ENCODE results near the gene EVL. TPM values are rescaled to one million over a fixed set of nuclear protein-coding genes. Genes with fewer than 3 reads are reported as not detected.

Gene EVL
- polyA plus RNA-seq, 2 of the 4 experiments (the other 2 are of a cell fraction): 14.8 to 32.9 TPM

DNA sequence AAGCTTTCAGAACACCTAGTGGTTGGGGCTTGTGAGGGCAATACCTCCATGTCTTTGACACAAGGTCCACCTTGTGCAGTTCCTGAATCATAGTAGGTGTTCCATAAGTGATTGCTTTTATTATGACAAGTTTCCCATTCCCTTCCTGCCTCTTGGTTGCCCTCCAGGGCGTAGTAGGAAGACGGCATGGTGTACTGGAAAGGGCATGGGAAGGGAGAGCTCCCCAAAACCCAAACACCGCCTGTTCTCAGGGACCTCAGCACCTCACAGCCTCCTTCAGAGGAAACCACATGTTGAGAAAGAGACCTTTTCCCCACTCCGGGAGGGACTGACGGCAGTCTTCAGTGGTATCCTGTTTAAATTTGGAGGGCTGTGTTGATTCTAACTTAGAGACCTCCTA, 21.1 kb downstream of the EVL start (continued):
- TF ChIP-seq, protein P1, sequence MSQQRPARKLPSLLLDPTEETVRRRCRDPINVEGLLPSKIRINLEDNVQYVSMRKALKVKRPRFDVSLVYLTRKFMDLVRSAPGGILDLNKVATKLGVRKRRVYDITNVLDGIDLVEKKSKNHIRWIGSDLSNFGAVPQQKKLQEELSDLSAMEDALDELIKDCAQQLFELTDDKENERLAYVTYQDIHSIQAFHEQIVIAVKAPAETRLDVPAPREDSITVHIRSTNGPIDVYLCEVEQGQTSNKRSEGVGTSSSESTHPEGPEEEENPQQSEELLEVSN (IDR thresholded peaks at IDR 0.05; ENCODE audit: borderline replicate concordance, low read depth): no peak
- TF ChIP-seq KDM5A (IDR thresholded peaks at IDR 0.05) (no peak), RARB (CRISPR knock-in tag; IDR thresholded peaks at IDR 0.05) (no peak), HES2 (IDR thresholded peaks at IDR 0.05) (no peak), BHLHE40 (IDR thresholded peaks at IDR 0.05; ENCODE audit: low read depth, low read length) (no peak), EP300 (IDR thresholded peaks at IDR 0.05) (no peak)
- TF ChIP-seq, protein P2, sequence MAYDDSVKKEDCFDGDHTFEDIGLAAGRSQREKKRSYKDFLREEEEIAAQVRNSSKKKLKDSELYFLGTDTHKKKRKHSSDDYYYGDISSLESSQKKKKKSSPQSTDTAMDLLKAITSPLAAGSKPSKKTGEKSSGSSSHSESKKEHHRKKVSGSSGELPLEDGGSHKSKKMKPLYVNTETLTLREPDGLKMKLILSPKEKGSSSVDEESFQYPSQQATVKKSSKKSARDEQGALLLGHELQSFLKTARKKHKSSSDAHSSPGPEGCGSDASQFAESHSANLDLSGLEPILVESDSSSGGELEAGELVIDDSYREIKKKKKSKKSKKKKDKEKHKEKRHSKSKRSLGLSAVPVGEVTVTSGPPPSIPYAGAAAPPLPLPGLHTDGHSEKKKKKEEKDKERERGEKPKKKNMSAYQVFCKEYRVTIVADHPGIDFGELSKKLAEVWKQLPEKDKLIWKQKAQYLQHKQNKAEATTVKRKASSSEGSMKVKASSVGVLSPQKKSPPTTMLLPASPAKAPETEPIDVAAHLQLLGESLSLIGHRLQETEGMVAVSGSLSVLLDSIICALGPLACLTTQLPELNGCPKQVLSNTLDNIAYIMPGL (CRISPR knock-in tag; IDR thresholded peaks at IDR 0.05; ENCODE audit: borderline replicate concordance): no peak
- TF ChIP-seq, protein P3, sequence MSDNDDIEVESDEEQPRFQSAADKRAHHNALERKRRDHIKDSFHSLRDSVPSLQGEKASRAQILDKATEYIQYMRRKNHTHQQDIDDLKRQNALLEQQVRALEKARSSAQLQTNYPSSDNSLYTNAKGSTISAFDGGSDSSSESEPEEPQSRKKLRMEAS (IDR thresholded peaks at IDR 0.05): no peak

- Histone ChIP-seq H3K4me1 (no peaks in the 10 kb centered on the region), H3K27ac (no peak overlapping the region), H3K9me3 (no peaks in the 10 kb centered on the region), H3K4me2 (no peak overlapping the region), H3K4me3 (no peak overlapping the region)
- DNase-seq (ENCODE audit: low read depth in 1 of 2, low spot score in 1 of 2) (no peak), ATAC-seq (no peak), FAIRE-seq (no peak)
- POLR2A ChIA-PET: no interaction called here
- CTCF ChIA-PET: interaction anchor here (2.4 kb wide), 1 partner anchor 20 kb away, joined by 6 read pairs; no protein-coding TSS in a partner anchor
- TF ChIP-seq ZC3H11A (IDR thresholded peaks at IDR 0.05): no peak
- no peak for TF ChIP-seq FOXS1 (CRISPR knock-in tag; IDR thresholded peaks at IDR 0.05)
- TF ChIP-seq RCOR1 (IDR thresholded peaks at IDR 0.05; ENCODE audit: low read depth, low read length): no peak
- TF ChIP-seq CHD2 (IDR thresholded peaks at IDR 0.05; ENCODE audit: low read length, partially characterized antibody): no peak
- no peak for TF ChIP-seq RFX5 (IDR thresholded peaks at IDR 0.05)
- TF ChIP-seq ESRRA (IDR thresholded peaks at IDR 0.05; ENCODE audit: borderline replicate concordance, low read length): no peak
- TF ChIP-seq MYC (IDR thresholded peaks at IDR 0.05; ENCODE audit: borderline replicate concordance, low read length): no peak
- WGBS (ENCODE audit: missing lambda C conversion rate): 96% methylated on average over 3 of the region's 3 CpGs
Observed at GRCh38 chr14:100088226-100088625, 23.0 kb downstream of the EVL start.

DNA sequence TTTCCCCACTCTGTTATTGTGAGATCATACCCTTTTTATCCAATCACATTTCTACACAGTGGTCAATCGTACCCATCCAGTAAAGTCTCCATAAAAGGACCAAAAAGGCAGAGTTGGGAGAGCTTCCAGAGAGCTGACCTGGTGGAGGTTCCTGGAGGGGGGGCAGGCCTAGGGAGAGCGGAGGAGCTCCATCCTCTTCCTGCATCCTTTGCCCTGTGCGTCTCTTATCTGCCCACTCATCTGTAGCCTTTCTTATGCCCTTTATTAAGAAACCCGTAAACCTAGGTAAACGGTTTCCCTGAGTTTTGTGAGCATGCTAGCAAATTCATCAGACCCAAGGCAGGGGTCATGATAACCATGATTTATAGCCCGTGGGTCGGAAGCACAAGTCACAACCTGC, 26.2 kb downstream of the EVL start:
- peaks cover 6% of the 10 kb centered on the region for H3K4me1 ChIP-seq
- FAIRE-seq (no peak), DNase-seq (ENCODE audit: low read depth in 1 of 2, low spot score in 1 of 2) (no peak), ATAC-seq (no peak)
- H3K9me3 ChIP-seq: no peaks in the 10 kb centered on the region
- no peak overlapping the region for H3K4me2 ChIP-seq
- WGBS (ENCODE audit: missing lambda C conversion rate): 92% methylated on average over 7 of the region's 7 CpGs
- CTCF ChIA-PET: interaction anchor here (0.7 to 10.3 kb wide), 5 partner anchors 16 to 109 kb away, joined by 3 to 104 read pairs (median 3); no protein-coding TSS in a partner anchor
- POLR2A ChIA-PET: no interaction called here
- no peak overlapping the region for H3K4me3 ChIP-seq
- H3K27ac ChIP-seq: no peak overlapping the region
- TF ChIP-seq SMC3 (IDR thresholded peaks at IDR 0.05) (no peak), ESRRA (IDR thresholded peaks at IDR 0.05; ENCODE audit: borderline replicate concordance, low read length) (no peak), RNF2 (IDR thresholded peaks at IDR 0.05; ENCODE audit: borderline replicate concordance, low read depth) (no peak), CHD2 (IDR thresholded peaks at IDR 0.05; ENCODE audit: low read length, partially characterized antibody) (no peak), RARB (CRISPR knock-in tag; IDR thresholded peaks at IDR 0.05) (no peak), MAZ (IDR thresholded peaks at IDR 0.05; ENCODE audit: borderline replicate concordance, low read depth, low read length) (no peak), HOXB13 (CRISPR knock-in tag; IDR thresholded peaks at IDR 0.05; ENCODE audit: low read depth) (no peak), ZFP36 (IDR thresholded peaks at IDR 0.05; ENCODE audit: borderline replicate concordance, partially characterized antibody) (no peak), EP300 (IDR thresholded peaks at IDR 0.05) (no peak)
- TF ChIP-seq, protein P1 (IDR thresholded peaks at IDR 0.05; ENCODE audit: borderline replicate concordance, low read depth): no peak
- TF ChIP-seq, protein P2 (CRISPR knock-in tag; IDR thresholded peaks at IDR 0.05; ENCODE audit: borderline replicate concordance): no peak
- TF ChIP-seq, protein P3 (IDR thresholded peaks at IDR 0.05): no peak
- TF ChIP-seq, protein P4, sequence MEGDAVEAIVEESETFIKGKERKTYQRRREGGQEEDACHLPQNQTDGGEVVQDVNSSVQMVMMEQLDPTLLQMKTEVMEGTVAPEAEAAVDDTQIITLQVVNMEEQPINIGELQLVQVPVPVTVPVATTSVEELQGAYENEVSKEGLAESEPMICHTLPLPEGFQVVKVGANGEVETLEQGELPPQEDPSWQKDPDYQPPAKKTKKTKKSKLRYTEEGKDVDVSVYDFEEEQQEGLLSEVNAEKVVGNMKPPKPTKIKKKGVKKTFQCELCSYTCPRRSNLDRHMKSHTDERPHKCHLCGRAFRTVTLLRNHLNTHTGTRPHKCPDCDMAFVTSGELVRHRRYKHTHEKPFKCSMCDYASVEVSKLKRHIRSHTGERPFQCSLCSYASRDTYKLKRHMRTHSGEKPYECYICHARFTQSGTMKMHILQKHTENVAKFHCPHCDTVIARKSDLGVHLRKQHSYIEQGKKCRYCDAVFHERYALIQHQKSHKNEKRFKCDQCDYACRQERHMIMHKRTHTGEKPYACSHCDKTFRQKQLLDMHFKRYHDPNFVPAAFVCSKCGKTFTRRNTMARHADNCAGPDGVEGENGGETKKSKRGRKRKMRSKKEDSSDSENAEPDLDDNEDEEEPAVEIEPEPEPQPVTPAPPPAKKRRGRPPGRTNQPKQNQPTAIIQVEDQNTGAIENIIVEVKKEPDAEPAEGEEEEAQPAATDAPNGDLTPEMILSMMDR (IDR thresholded peaks at IDR 0.05): no peak
